HepG2 (cell line): ENCODE results near the gene ABCG1. TPM values are rescaled to one million over a fixed set of nuclear protein-coding genes. Genes with fewer than 3 reads are reported as not detected.

Experiments used
- AHDC1 ChIP-seq: sonication (generic); formaldehyde crosslinking; IDR thresholded peaks from 2 replicates; pipeline ENCODE4 v1.5.1; 2020; ENCODE audit warnings: mild to moderate bottlenecking, missing genetic modification reagents, borderline replicate concordance
- ATAD3A ChIP-seq: sonication (generic); formaldehyde crosslinking; IDR thresholded peaks from 2 replicates; pipeline ENCODE4 v1.4.0; 2020; ENCODE audit warnings: missing genetic modification reagents
- FOSL2 ChIP-seq: sonication (generic); formaldehyde crosslinking; IDR thresholded peaks from 2 replicates; pipeline ENCODE4 v1.4.0; 2020; ENCODE audit warnings: missing genetic modification reagents
- FOXK1 ChIP-seq: sonication (generic); formaldehyde crosslinking; IDR thresholded peaks from 2 replicates; pipeline ENCODE4 v1.4.0; 2020; ENCODE audit warnings: low read depth, missing genetic modification reagents, borderline replicate concordance
- MAZ ChIP-seq, 2 experiments: sonication (generic) in 1 of 2; formaldehyde crosslinking in 1 of 2; IDR thresholded peaks; 2 replicates each; pipeline versions ENCODE4 v1.5.0 to v1.6.1; 2012 to 2020; ENCODE audit warnings: low read depth in 2 of 2, mild to moderate bottlenecking in 2 of 2, borderline replicate concordance in 1 of 2, improper control_type of control experiment in 1 of 2, low read length in 1 of 2, missing genetic modification reagents in 1 of 2, moderate library complexity in 1 of 2
- PAX8 ChIP-seq: sonication (generic); formaldehyde crosslinking; IDR thresholded peaks from 2 replicates; pipeline ENCODE4 v1.8.0; 2022; ENCODE audit warnings: mild to moderate bottlenecking, missing genetic modification reagents, borderline replicate concordance
- POLR2A ChIP-seq, 2 experiments: IDR thresholded peaks; 2 replicates each; pipeline ENCODE4 v1.6.1; 2011; ENCODE audit warnings: low read depth in 2 of 2, low read length in 2 of 2, mild to moderate bottlenecking in 1 of 2, moderate library complexity in 1 of 2; ENCODE audit not compliant: insufficient read depth in 1 of 2
- SNRNP70 ChIP-seq: fragments of 200-400 bp; formaldehyde crosslinking; IDR thresholded peaks from 2 replicates; pipeline ENCODE4 v1.6.1; 2017; ENCODE audit warnings: mild to moderate bottlenecking, low read depth, low read length, moderate library complexity
- SP1 ChIP-seq, 2 experiments: fragments of 450-650 bp in 1 of 2; sonication (generic) in 1 of 2; formaldehyde crosslinking in 1 of 2; IDR thresholded peaks; 2 replicates each; pipeline versions ENCODE4 v1.4.0 to v1.6.1; 2016 to 2020; ENCODE audit warnings: missing genetic modification reagents in 1 of 2
- ZFP36 ChIP-seq: fragments of 150-350 bp; IDR thresholded peaks from 2 replicates; pipeline ENCODE4 v1.6.1; 2018; ENCODE audit warnings: borderline replicate concordance, low read length, low read depth; ENCODE audit not compliant: partially characterized antibody
- ZNF512B ChIP-seq: sonication (generic); formaldehyde crosslinking; IDR thresholded peaks from 2 replicates; pipeline ENCODE4 v1.5.1; 2020; ENCODE audit warnings: missing genetic modification reagents, mild to moderate bottlenecking, borderline replicate concordance
- polyA plus RNA-seq, 8 experiments: library from polyadenylated mRNA; depleted of rRNA in 3 of 8; stranded (reverse) in 7 of 8; unstranded in 1 of 8; fragments of >200 nt; fragmentation: Illumina TruSeq in 4 of 8; extraction: Trizol in 4 of 8; gene quantifications; 2 replicates each; pipeline versions ENCODE4 v1.2.1 to v1.2.3, GENCODE V29; 2011 to 2016; ENCODE audit warnings: low read depth in 4 of 8, missing spikeins in 1 of 8, mixed read lengths in 1 of 8; ENCODE audit not compliant: insufficient read depth in 1 of 8
- total RNA-seq, 5 experiments: library from RNA; depleted of rRNA; stranded (reverse); fragments of >200 nt; fragmentation: Illumina TruSeq; extraction: Trizol; gene quantifications; 2 replicates each; pipeline ENCODE4 v1.2.3, GENCODE V29; 2016; ENCODE audit warnings: low read depth in 1 of 5
- TF ChIP-seq, protein P1 (sequence below), 2 experiments: sonication (generic) in 1 of 2; formaldehyde crosslinking in 1 of 2; IDR thresholded peaks; 2 replicates each; pipeline versions ENCODE4 v1.6.1 to v1.9.0; 2014 to 2022; ENCODE audit warnings: antibody characterized with exemption in 1 of 2, borderline replicate concordance in 1 of 2, inconsistent platforms in 1 of 2, low read depth in 1 of 2, missing genetic modification reagents in 1 of 2

The ABCG1 gene
- total and polyA plus RNA-seq, 2 of the 13 experiments (the other 11 are each of a cell fraction or from before 2014, with no cell fraction given) = 0.04 TPM; not detected in 1

DNA sequence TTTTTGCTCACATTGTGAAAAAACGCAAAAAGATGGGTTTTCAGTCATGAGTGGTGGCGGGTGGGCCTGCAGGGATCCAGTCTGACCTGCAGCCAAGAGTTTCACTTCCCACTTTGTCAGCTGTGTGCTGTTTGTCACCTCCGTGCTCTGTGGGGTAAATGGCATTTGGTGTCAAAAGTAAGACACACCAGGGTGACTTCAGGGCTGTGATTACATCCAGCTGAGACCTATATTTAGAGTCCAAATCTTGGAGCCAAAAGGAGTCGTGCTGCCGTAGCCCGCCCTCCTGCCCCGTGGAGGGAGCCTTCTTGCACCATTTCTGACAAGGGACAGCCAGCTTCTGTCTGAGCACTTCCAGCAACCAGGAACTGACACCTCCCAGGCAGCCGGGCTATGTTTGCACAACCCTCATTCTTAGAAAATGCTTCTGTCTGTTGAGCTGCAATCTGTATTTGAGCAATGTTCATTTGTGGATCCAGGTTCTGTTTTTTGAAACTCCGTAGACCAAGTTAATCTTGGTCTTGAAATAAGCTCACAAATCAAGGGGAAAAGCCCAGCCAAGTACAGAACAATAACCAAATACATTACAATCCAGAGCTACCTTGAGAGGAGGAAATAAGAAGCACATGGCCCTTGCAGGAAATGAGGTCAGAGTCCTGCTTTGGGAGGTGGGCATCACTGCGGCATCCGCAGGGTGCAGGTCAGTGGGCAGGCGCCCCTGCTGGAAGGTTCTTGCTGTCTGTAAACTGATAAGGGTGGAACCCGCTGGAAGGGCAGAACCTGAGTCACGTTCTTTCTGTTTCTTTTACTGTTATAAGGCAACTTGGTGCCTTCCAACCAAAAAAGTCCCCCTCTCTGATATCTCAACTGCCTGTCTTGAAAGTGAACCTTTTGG, 14.4 kb downstream of the ABCG1 start (continued):
- TF ChIP-seq AHDC1 (CRISPR knock-in tag) (no peak), SNRNP70 (no peak), POLR2A (IDR thresholded peaks at IDR 0.05; ENCODE audit: insufficient read depth in 1 of 2, low read depth in 2 of 2, low read length in 2 of 2) (no peak), ZNF512B (CRISPR knock-in tag) (no peak), MAZ (IDR thresholded peaks at IDR 0.05; ENCODE audit: borderline replicate concordance, low read depth, low read length) (no peak), MAZ (CRISPR knock-in tag; IDR thresholded peaks at IDR 0.05; ENCODE audit: low read depth) (no peak), SP1 (IDR thresholded peaks at IDR 0.05) (no peak), SP1 (CRISPR knock-in tag; IDR thresholded peaks at IDR 0.05) (no peak), FOSL2 (CRISPR knock-in tag) (no peak), FOXK1 (CRISPR knock-in tag) (no peak), PAX8 (CRISPR knock-in tag) (no peak), ZFP36 (no peak), ATAD3A (CRISPR knock-in tag) (no peak)
- TF ChIP-seq, protein P1, sequence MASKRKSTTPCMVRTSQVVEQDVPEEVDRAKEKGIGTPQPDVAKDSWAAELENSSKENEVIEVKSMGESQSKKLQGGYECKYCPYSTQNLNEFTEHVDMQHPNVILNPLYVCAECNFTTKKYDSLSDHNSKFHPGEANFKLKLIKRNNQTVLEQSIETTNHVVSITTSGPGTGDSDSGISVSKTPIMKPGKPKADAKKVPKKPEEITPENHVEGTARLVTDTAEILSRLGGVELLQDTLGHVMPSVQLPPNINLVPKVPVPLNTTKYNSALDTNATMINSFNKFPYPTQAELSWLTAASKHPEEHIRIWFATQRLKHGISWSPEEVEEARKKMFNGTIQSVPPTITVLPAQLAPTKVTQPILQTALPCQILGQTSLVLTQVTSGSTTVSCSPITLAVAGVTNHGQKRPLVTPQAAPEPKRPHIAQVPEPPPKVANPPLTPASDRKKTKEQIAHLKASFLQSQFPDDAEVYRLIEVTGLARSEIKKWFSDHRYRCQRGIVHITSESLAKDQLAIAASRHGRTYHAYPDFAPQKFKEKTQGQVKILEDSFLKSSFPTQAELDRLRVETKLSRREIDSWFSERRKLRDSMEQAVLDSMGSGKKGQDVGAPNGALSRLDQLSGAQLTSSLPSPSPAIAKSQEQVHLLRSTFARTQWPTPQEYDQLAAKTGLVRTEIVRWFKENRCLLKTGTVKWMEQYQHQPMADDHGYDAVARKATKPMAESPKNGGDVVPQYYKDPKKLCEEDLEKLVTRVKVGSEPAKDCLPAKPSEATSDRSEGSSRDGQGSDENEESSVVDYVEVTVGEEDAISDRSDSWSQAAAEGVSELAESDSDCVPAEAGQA (IDR thresholded peaks at IDR 0.05; ENCODE audit: low read depth) = no peak
- TF ChIP-seq, protein P1 (CRISPR knock-in tag; IDR thresholded peaks at IDR 0.05; ENCODE audit: borderline replicate concordance) = no peak
